GM19397 (cell line): Measurements from ENCODE around the gene MAPK1.
"Not testable (repeated sequence)": the region's sequence is repeated elsewhere in the genome, so short reads cannot be mapped to it uniquely, and the experiment has no call there.

Source experiments
- ATAC-seq: cut with Tn5 transposase; IDR thresholded peaks from one replicate; pipeline ENCODE4 v1.9.1; 2021; ENCODE audit warnings: mild to moderate bottlenecking, moderate library complexity; ENCODE audit not compliant: unreplicated experiment

The MAPK1 gene

GRCh38 chr22:21867528-21868266 is at the start of gene MAPK1:
MAPK1 (minus strand) TSS chr22:21867645; CDS start chr22:21867440, 205 bp downstream.
- ATAC-seq, result peak; percentile 80

GRCh38 chr22:21916309-21916918 is 49.0 kb upstream of the MAPK1 start:
- no peak for ATAC-seq

- ATAC-seq, result no peak
These were observed 48.3 kb upstream of the MAPK1 start for GRCh38 chr22:21915624-21916308.

GRCh38 chr22:21914033-21914642 is 46.7 kb upstream of the MAPK1 start:
- ATAC-seq, result not testable (repeated sequence)

- not testable (repeated sequence) for ATAC-seq
These were observed 42.9 kb upstream of the MAPK1 start for GRCh38 chr22:21910367-21910766.

GRCh38 chr22:21909871-21910270 is 42.4 kb upstream of the MAPK1 start:
- no peak for ATAC-seq

- ATAC-seq, result no peak
These were observed 40.4 kb upstream of the MAPK1 start for GRCh38 chr22:21907638-21908522.

- ATAC-seq, result not testable (repeated sequence)
These were observed 37.8 kb upstream of the MAPK1 start for GRCh38 chr22:21905234-21905633.

- no peak for ATAC-seq
These were observed 36.9 kb upstream of the MAPK1 start for GRCh38 chr22:21904250-21904789.

GRCh38 chr22:21903283-21903682 is 35.8 kb upstream of the MAPK1 start:
- no peak for ATAC-seq

GRCh38 chr22:21902296-21903087 is 35.0 kb upstream of the MAPK1 start:
- ATAC-seq, result no peak

GRCh38 chr22:21898354-21898896 is 31.0 kb upstream of the MAPK1 start:
- ATAC-seq, result no peak

- no peak for ATAC-seq
These were observed 29.6 kb upstream of the MAPK1 start for GRCh38 chr22:21896951-21897513.

- ATAC-seq, result not testable (repeated sequence)
These were observed 28.8 kb upstream of the MAPK1 start for GRCh38 chr22:21896275-21896674.

- no peak for ATAC-seq
These were observed 27.4 kb upstream of the MAPK1 start for GRCh38 chr22:21894799-21895198.

GRCh38 chr22:21889251-21889990 is 22.0 kb upstream of the MAPK1 start:
- ATAC-seq, result no peak

- no peak for ATAC-seq
These were observed 20.4 kb upstream of the MAPK1 start for GRCh38 chr22:21887841-21888240.

- ATAC-seq, result not testable (repeated sequence)
These were observed 16.5 kb upstream of the MAPK1 start for GRCh38 chr22:21883930-21884329.
